HG03060 (cell line): Measurements from ENCODE around the gene ZBTB49.
A peak's percentile ranks its signal among the peaks of the same experiment; 100 is the strongest.
"Not testable (repeated sequence)": the region's sequence is repeated elsewhere in the genome, so short reads cannot be mapped to it uniquely, and the experiment has no call there.

ENCODE experiments used
- ATAC-seq: cut with Tn5 transposase; IDR thresholded peaks from one replicate; pipeline ENCODE4 v1.9.1; 2021; ENCODE audit warnings: low read depth, moderate number of reproducible peaks; ENCODE audit not compliant: unreplicated experiment

Gene ZBTB49

DNA sequence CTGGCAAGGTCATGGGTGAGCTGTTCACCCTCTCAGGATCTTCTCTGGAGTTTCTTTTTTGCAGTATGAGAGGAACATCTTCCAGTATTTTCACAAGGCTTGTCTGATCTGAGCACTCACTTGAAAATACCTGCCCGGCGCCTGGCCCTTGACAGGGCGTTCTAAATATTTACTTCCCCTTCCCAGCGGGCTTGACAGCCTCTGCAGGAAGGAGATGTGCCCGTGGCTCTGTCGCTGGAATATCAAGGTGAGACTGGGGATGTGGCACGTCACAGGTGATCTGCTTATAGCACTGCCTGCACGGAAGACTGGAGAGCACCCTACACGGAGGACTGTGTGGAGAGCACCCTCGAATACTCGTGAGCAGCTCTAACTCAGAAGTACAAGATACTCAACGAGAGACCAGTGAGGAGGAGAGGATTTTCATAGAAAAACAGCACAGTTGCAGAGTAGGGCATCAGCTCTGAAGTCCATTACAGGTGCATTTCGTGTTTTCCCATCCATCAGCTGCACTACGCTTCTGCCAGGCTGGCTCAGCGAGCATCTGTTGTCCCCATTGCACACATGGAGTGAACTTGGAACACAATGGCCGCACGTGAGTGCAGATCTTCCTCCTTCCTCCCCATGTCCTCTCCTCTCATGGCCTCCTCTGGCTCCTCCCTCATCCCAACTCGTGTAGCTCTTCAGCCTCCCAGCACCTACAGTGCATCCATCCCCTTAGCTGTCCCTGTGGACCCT is 32.1 kb downstream of the ZBTB49 start:
- no peak for ATAC-seq

DNA sequence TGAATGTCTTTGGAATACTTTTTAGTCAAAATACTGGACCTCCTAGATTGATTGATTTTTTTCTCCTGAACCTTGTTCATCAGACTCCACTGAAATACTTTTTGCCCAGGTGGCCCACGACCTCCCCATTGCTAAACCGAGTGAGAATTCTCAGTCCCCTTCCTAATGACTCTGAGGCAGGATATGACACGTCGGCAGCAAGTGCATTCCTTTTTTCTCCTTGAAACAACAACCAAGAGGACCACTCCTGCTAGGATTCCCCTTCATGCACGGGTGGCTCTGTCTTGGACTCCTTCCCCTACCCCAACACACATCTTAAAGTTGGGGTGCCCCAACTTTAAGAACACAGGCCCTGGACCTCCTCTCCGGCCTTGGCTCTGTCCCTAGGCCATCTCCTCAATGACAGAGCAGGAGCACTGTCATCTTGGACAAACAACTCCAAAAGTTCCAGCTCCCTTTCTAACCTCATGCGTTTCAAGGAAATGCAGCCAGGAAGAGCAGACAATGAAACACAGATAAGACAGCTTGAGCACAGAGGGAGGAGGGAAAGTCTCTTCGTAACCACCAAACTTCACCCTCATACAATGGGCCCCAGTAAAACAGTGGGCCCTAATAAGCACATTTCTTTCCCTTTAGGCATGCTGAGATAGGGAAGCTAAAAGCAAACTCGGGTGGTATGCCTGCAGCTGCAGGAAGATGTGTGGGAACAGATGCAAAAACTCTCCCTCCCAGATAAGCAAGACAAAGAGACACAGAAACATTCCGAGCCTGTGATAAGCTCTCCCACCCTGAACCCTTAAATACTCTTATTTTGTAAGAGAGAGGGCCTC is 33.9 kb downstream of the ZBTB49 start:
- ATAC-seq, result no peak

DNA sequence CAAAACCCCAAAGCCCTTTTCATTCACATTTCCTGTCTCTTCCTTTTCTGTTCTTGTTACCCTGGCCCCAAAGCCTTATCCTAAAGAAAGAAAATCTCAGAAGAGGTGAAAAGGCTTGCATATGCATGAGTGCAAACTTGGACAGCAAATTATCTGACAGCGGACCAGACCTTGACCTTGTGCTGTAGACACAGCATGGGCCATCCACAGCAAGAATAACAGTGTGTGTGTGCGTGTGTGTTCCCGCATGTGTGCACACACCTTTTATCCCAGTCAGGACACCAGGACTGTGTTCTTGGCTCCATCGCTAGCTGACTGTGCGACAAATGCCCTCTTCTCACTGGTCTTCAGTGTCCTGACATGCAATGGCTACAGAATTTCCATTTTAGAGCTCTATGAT is 35.3 kb downstream of the ZBTB49 start:
- no peak for ATAC-seq

DNA sequence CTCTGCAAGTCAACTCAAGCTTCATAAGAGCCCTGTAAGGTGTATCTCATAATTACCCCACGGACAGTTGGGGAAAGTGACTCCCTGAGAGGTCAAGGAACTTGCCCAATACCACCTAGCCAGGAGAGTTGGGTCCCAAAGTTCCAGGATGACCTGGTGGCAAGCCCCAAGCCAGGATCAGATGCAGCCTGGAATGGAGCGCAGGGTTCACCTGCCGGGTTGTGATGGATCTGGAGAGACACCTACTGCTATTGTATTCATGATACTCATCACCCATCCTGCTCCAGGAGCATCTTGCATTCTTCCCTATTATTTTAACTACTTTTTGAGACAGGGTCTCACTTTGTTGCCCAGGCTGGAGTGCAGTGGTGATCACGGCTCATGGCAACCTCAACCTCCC is 36.1 kb downstream of the ZBTB49 start:
- no peak for ATAC-seq

DNA sequence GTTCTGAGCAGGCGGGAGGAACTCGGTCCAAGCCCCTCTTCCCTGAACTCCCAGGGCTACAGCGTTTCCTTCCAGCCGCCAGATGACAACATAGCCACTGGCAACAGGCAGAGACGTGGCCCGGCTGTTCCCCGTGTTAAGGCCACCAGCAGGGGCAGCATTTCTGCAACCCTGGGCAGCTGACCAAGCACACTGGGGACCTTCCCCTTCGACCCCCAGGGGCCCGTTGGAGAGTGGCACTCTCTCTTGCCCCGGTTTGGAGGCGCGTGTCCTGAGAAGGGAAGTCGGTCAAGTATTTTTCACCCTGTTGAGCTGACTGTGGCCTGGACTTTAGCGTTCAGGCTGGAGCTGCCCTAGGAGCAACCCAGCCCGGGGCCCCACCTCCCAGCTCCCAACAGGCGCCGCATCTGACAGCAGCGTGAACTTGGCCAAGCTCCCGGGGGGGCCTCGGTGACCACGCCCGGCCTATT is 37.6 kb downstream of the ZBTB49 start:
- no peak for ATAC-seq

DNA sequence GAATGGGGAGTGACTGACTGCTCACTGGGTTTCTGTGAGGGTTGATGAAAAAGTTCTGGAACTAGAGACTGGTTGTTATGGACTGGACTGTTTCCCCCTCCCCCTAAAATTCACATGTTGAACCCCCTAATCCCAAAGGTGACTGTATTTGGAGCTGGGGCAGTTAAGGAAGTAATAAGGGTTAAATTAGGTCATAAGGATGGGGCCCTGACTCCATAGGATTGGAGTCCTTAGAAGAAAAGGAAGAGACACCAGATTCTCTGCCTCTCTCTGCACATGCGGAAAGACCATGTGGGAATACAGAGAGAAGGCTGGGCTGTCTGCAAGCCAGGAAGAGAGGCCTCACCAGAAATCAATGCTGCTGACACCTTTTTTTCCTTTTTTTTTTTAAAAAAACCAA is 38.2 kb downstream of the ZBTB49 start:
- no peak for ATAC-seq

DNA sequence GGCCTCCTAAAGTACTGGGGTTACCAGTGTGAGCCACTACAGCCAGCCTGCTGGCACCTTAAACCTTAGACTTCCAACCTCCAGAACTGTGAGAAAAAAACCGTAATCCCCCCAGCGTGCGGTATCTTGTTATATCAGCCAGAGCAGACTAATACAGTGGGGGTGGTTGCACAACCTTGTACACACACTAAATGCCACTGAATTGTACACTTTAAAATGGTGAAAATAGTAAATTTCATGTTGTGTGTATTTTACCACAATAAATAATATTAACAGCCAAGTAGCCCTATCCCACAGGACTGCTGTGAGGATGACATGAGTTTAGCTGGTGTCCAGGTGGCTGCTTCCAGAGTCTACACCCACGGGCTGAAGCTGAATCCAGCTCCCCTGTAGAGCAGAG is 38.8 kb downstream of the ZBTB49 start:
- no peak for ATAC-seq

DNA sequence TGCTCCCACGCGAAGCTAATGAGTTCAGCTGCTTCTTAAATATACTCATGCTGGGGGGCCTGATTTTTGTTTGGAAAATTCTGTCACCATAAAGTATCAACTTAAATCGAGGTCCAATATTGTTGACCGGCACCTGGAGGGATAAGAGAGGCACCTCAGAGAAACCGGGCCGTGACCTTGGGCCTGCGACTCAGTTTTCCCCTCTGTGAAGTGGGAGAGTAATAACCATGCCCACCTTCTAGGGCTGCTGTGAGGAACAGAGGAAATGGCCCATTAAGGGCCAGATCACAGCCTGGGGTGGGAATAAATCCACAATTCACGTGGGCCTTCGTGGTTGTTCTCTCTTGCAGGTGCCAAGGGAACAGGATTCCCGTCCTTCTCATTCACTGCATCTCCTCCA is 39.4 kb downstream of the ZBTB49 start:
- ATAC-seq, result no peak

DNA sequence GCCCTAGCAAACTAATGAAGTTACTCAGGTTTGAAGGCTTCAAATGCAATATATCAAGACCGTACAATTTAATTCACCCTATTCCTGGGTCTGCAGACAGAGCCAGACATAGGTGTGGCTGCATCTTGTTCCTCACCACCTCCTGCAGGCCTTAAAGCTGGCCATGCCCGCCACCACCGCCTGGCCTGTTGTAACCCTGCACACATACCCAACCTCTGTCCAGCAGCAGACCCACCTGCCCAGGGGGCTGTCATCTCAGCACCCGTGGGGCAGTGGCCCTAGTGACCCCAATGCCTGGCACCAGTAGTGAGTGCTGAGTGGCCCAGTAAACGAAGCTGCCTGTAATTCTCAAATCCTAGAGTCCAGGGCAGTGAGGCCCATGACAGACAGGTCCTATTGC is 40.7 kb downstream of the ZBTB49 start:
- ATAC-seq, result no peak

DNA sequence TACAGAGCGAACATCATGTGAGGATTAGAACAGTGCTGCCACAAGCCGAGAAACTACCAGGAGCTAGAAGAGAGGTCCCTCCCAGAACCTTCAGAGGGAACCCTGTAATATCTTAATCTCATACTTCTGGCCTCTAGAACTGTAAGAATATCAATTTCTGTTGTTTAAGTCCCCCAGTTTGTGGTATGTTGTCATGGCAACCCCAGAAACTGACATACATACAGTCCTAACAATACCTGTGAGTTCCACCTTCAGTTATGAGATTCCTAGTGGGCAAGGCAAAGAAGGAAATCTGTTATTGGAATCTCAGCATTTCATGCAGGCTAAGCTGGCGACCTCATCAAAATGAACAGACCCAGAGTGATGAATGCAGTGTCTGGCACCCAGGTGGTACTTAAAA is 42.5 kb downstream of the ZBTB49 start:
- no peak for ATAC-seq

DNA sequence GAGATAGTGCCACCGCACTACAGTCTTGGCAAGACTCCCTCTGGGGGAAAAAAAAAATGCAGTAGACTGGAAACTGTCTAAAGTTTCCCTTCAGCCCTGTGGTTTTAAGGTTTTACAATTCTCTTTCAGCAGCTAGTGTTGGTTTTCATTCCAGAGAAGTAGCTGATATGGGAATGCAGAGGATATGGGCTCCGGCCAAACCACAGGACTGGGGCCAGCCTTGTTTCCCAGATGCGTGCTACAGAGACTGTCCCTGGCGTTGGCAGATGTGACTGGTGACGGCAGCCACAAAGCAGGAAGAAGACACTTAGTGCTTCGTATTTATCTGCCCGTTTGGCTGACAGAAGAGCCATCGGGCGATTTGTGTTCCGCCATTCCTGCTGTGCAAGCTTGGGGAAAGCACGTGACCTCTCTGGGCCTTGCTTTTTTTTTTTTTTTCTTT is 43.2 kb downstream of the ZBTB49 start:
- no peak for ATAC-seq

DNA sequence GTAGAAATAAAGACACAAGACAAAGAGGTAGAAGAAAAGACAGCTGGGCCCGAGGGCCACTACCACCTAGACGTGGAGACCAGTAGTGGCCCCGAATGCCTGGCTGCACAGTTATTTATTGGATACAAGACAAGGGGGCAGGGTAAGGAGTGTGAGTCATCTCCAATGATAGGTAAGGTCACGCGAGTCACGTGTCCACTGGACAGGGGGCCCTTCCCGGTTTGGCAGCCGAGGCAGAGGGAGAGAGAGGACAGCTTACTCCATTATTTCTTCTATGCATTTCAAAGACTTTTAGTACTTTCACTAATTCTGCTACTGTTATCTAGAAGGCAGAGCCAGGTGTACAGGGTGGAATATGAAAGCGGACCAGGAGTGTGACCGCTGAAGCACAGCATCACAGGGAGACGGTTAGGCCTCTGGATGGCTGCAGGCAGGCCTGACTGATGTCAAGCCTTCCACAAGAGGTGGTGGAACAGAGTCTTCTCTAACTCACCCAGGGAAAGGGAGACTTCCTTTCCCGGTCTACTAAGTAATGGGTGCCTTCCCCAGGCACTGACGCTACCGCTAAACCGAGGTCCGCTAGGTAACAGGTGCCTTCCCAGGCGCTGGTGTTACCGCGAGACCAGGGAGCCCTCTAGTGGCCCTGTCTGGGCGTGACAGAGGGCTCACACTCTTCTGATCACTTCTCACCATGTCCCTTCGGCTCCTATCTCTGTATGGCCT is 44.9 kb downstream of the ZBTB49 start:
- ATAC-seq, result peak; percentile 46

DNA sequence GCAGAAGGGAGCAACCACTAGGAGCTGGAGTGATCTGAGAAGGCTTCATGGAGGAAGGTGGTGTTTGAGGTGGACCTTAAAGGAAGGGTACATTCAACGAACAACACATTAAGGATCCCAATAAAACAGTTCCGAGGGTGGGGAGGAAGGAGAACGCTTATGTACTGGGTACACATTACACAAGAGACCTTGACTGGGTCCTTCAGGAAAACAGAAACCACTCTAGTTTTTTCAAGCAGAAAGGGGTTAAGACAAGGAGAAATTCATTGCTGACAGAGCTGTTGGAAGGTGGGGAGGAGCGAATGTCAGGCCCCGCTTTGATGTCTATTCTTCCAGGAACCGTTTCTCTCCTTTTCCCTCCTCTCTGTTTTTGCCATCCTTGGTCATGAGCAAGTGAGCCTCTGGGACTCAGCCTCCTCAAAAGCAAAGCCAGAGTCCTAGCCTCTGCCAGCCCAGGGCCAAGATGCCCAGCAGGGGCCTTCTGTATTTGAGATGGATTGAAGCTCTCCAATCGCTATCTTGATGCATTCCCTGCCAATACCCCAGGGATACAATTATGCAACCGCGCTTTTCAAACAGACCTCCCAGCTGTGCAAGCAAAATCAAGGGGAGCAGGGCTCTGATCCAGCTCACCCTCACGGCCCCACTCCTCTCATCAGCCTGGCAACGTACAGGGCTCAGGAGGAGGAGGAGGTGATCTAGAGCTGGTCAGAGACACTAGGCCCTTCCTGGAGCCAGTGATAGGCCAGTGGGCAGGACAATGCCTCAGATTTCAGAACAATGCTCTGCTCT is 48.4 kb downstream of the ZBTB49 start:
- no peak for ATAC-seq

DNA sequence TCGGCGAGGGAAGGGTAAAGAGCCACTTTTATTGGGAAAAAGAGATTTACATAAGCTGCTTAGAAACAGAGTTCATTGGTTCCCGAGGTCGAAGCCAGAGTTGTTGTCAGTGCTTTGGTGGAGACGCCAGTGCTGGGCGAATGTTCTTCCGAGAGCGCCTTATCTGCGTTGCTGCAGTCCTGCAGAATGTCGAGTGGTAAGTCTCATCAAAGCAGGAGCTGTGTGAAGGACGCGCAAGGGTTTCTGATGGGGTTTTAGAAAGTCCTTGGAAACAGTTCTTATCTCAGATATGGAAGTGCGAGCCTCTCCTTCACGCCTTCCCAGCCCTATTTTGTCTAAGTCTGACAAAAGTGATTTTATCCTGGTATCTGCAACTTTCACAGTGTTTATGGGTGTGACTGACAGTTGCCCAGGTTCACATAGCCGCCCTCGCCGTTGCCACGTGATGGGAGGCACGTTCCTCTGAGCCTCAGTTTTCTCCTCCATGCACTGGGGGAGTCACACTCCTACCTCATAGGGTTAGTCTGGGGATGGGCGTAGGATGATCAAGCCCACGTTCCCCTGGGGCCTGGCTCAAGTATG is 49.5 kb downstream of the ZBTB49 start:
- no peak for ATAC-seq

DNA sequence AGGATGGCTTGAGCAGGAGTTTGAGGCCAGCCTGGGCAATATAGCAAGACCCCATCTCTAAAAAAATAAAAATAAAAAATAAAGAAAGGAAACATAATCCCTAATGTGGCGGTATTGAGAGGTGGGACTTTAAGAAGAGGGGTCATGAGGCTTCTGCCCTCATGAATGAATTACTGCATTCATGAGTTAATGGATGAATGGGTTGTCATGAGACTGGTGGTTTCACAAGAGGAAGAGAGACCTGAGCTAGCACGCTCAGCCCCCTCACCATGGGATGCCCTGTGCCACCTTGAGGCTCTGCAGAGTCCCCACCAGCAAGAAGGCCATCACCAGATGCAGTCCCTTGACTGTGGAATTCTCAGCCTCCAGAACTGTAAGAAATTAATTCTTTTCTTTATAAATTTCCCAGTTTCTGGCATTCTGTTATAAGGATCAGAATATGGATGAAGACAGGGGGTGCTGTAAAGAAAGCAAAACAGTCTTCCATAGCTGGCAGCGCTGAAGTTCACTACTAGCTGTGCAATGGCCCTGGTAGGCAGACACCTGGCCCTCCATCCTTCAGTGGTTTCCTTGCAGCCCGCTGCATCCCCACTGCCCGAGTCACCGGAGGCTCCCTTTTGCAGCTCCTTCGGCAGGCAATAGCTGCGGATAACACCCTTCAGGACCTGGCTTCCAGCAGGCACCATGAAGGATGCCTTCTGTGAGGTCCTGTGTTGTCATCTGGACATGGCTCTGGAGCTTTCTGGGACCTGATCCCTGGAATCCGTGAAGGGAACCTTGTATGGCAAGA is 52.0 kb downstream of the ZBTB49 start:
- no peak for ATAC-seq

DNA sequence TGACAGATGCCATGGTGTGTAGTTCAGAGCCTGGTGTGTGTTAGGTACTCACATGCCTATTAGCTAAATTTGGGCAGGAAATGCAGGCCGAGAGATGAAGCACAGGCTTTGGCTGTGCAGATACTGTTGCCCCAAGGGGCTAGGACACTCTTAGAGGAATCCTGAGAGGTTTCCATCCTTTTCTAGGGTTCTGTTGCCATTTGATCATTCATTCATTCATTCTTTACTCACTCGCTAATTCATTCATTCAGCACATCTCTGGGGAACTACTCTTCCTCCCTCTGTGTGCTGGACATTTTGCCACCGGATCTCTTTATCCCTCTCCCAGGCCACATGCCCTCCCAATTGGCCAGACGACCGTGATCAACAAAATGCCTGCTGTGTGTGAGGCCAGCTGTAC is 53.0 kb downstream of the ZBTB49 start:
- no peak for ATAC-seq

DNA sequence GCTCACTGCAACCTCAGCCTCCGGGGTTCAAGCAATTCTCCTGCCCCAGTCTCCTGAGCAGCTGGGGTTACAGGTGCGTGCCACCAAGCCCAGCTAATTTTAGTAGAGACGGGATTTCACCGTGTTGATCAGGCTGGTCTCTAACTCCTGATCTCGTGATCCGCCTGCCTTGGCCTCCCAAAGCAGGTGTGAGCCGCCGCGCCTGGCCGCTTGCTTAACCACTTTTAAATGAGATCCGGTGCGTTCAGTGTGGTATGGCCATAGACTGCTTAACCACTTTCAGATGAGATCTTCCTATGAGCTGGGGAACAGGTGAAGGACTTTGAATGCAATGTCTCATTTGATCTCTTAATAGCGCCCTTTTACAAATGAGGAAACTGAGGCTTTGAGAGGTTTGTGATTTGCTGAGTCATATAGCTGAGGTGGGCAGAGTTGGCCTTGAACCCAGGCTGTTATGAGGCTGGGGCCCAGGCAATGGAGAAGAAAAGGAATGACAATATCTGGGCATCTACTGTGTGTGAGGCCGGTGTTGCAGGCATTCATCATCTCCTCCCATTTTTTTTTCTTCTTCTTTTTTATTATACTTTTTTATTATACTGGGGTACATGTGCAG is 55.0 kb downstream of the ZBTB49 start:
- peak; percentile 80 for ATAC-seq

DNA sequence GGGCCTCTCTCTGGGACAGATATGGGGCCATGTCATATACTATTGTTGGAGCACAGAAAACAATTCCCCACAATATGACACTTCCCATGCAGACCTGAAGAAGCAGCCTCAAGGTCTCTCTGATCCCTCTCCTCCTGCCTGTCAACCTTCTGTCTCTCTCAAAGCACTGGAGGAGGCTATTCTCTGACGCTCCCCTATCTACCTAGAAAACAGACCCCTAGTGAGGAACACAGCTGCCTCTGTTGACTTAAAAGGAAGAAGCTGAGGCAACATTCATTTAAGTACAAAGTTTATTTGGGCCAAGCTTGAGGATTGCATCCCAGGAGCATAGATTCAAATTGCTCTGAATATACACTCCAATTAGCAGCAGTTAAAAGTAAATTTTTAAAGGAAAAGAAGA is 57.5 kb downstream of the ZBTB49 start:
- ATAC-seq, result no peak

DNA sequence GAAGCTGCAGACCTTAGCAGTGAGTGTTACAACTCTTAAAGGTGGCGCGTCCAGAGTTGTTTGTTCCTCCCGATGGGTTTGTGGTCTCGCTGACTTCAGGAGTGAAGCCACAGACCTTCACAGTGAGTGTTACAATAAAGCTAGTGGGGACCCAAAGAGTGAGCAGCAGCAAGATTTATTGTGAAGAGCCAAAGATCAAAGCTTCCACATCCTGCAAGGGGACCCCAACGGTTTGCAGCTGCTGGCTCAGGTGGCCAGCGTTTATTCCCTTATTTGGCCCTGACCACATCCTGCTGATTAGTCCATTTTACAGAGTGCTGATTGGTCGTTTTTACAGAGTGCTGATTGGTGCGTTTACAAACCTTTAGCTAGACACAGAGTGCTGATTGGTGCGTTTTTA is 58.5 kb downstream of the ZBTB49 start:
- ATAC-seq, result not testable (repeated sequence)
